H1 (cell line): ENCODE measurements around the gene HS3ST5. TPM values are rescaled to one million over a fixed set of nuclear protein-coding genes. Genes with fewer than 3 reads are reported as not detected.

Source experiments
- CTCF ChIA-PET: fragments of 300-600 bp; sonication (Branson Sonifier 250); formaldehyde crosslinking; loops from one replicate; lab custom pipeline; 2021; ENCODE audit not compliant: partially characterized antibody; lab: Charles Lee
- POLR2A ChIA-PET: fragments of 300-600 bp; sonication (Branson Sonifier 250); formaldehyde crosslinking; loops from one replicate; lab custom pipeline; 2021; ENCODE audit warnings: inconsistent platforms; ENCODE audit not compliant: partially characterized antibody; lab: Charles Lee
- DNase-seq, 2 experiments: peaks; one replicate each; pipeline versions ENCODE4 v3.0.0 to v3.0.0-alpha.2; 2010 to 2022; ENCODE audit warnings: low spot score in 2 of 2, low read depth in 1 of 2, mixed read lengths in 1 of 2
- FAIRE-seq: peaks from 2 replicates; lab custom pipeline; 2011; peaks lifted over from hg19 to GRCh38; lab: Jason Lieb, UNC
- H2AFZ ChIP-seq: 2 replicates; pipeline ENCODE4 v1.8.1; 2012; ENCODE audit warnings: low read length, inconsistent platforms
- H2AK5ac ChIP-seq: 2 replicates; pipeline ENCODE4 v1.6.1; 2013; ENCODE audit warnings: low read depth, low read length
- H2BK120ac ChIP-seq: replicated peaks from 2 replicates; pipeline ENCODE3; 2013; ENCODE audit warnings: low read depth, low read length, inconsistent platforms
- H2BK12ac ChIP-seq: 2 replicates; pipeline ENCODE4 v1.6.1; 2013; ENCODE audit warnings: low read depth, low read length
- H2BK15ac ChIP-seq: 2 replicates; pipeline ENCODE4 v1.6.1; 2013; ENCODE audit warnings: low read length
- H2BK20ac ChIP-seq: 2 replicates; pipeline ENCODE4 v1.6.1; 2013; ENCODE audit warnings: low read length
- H2BK5ac ChIP-seq: 2 replicates; pipeline ENCODE4 v1.6.1; 2013; ENCODE audit warnings: low read depth, low read length
- H3K14ac ChIP-seq: 2 replicates; pipeline ENCODE4 v1.6.1; 2013; ENCODE audit warnings: inconsistent platforms; ENCODE audit not compliant: insufficient read length
- H3K18ac ChIP-seq: 2 replicates; pipeline ENCODE4 v1.6.1; 2013; ENCODE audit warnings: low read length; ENCODE audit errors: extremely low read depth
- H3K23ac ChIP-seq: 2 replicates; pipeline ENCODE4 v1.6.1; 2013; ENCODE audit warnings: inconsistent platforms; ENCODE audit not compliant: insufficient read length
- H3K23me2 ChIP-seq: 2 replicates; pipeline ENCODE4 v1.6.1; 2013; ENCODE audit warnings: low read depth, low read length
- H3K27ac ChIP-seq: 2 replicates; pipeline ENCODE4 v1.6.1; 2011; ENCODE audit warnings: low read depth, low read length, inconsistent platforms
- H3K27me3 ChIP-seq, 4 experiments: replicated peaks in 1 of 4; 1 replicate in 1 of 4; 2 replicates in 3 of 4; pipeline versions ENCODE4 v1.6.1 to v1.8.1; 2011 to 2013; ENCODE audit warnings: low read length in 3 of 4, mild to moderate bottlenecking in 3 of 4, inconsistent platforms in 2 of 4, mixed read lengths in 2 of 4, moderate library complexity in 1 of 4; ENCODE audit not compliant: control insufficient read depth in 3 of 4, insufficient read depth in 3 of 4; ENCODE audit errors: extremely low read depth in 1 of 4
- H3K36me3 ChIP-seq, 4 experiments: 2 replicates each; pipeline versions ENCODE4 v1.6.1 to v1.8.1; 2011 to 2013; ENCODE audit warnings: mild to moderate bottlenecking in 4 of 4, low read length in 3 of 4, moderate library complexity in 2 of 4, control low read depth in 1 of 4, inconsistent platforms in 1 of 4; ENCODE audit not compliant: insufficient read depth in 4 of 4, control insufficient read depth in 2 of 4
- H3K4ac ChIP-seq: replicated peaks from 2 replicates; pipeline ENCODE3; 2013; ENCODE audit warnings: low read length, low read depth, mixed read lengths, inconsistent platforms; ENCODE audit not compliant: insufficient read length
- H3K4me1 ChIP-seq, 4 experiments: replicated peaks in 1 of 4; 1 replicate in 1 of 4; 2 replicates in 3 of 4; pipeline versions ENCODE4 v1.6.1 to v1.8.1; 2011 to 2013; ENCODE audit warnings: low read length in 3 of 4, inconsistent platforms in 2 of 4, mixed read lengths in 1 of 4; ENCODE audit not compliant: insufficient read depth in 4 of 4, control insufficient read depth in 3 of 4
- H3K4me2 ChIP-seq, 2 experiments: 2 replicates each; pipeline versions ENCODE4 v1.6.1 to v1.8.1; 2011 to 2013; ENCODE audit warnings: low read depth in 2 of 2, low read length in 2 of 2, control low read depth in 1 of 2, inconsistent platforms in 1 of 2, mild to moderate bottlenecking in 1 of 2; ENCODE audit not compliant: insufficient read depth in 1 of 2
- H3K4me3 ChIP-seq, 4 experiments: fragments of 200-600, 300-600 bp in 1 of 4; sonication (generic), shearing (Covaris generic), sonication (Bioruptor Twin) in 1 of 4; 2 replicates each; pipeline versions ENCODE4 v1.5.1 to v1.8.1; 2011 to 2016; ENCODE audit warnings: low read length in 4 of 4, low read depth in 3 of 4, control low read depth in 2 of 4, inconsistent platforms in 2 of 4, mild to moderate bottlenecking in 2 of 4, mixed read lengths in 1 of 4, moderate library complexity in 1 of 4; ENCODE audit not compliant: insufficient read depth in 2 of 4; ENCODE audit errors: extremely low read depth in 1 of 4
- H3K56ac ChIP-seq: replicated peaks from 2 replicates; pipeline ENCODE3; 2013; ENCODE audit warnings: low read depth, mild to moderate bottlenecking, mixed read lengths, low read length, inconsistent platforms; ENCODE audit not compliant: insufficient read length
- H3K79me1 ChIP-seq: 2 replicates; pipeline ENCODE4 v1.6.1; 2013; ENCODE audit warnings: low read depth, low read length, control low read depth
- H3K79me2 ChIP-seq, 2 experiments: 2 replicates each; pipeline versions ENCODE4 v1.6.1 to v1.8.1; 2012 to 2013; ENCODE audit warnings: low read length in 2 of 2, mild to moderate bottlenecking in 2 of 2, inconsistent platforms in 1 of 2; ENCODE audit not compliant: insufficient read depth in 2 of 2, control insufficient read depth in 1 of 2
- H3K9ac ChIP-seq, 4 experiments: replicated peaks in 1 of 4; 1 replicate in 1 of 4; 2 replicates in 3 of 4; pipeline versions ENCODE4 v1.6.1 to v1.8.1; 2011 to 2013; ENCODE audit warnings: low read depth in 3 of 4, low read length in 3 of 4, control low read depth in 2 of 4, mild to moderate bottlenecking in 2 of 4, moderate library complexity in 2 of 4, inconsistent platforms in 1 of 4; ENCODE audit errors: extremely low read depth in 1 of 4
- H3K9me3 ChIP-seq, 2 experiments: 2 replicates each; pipeline versions ENCODE4 v1.6.1 to v1.8.1; 2012 to 2013; ENCODE audit warnings: mild to moderate bottlenecking in 2 of 2, moderate library complexity in 2 of 2, control low read depth in 1 of 2, inconsistent platforms in 1 of 2, low read depth in 1 of 2, low read length in 1 of 2, mixed read lengths in 1 of 2; ENCODE audit not compliant: insufficient read depth in 2 of 2
- H4K20me1 ChIP-seq, 2 experiments: replicated peaks in 1 of 2; 2 replicates each; pipeline versions ENCODE3 to v1.8.1; 2011 to 2013; ENCODE audit warnings: inconsistent platforms in 2 of 2, low read length in 2 of 2, mild to moderate bottlenecking in 1 of 2; ENCODE audit not compliant: insufficient read depth in 2 of 2, control insufficient read depth in 1 of 2
- H4K5ac ChIP-seq: 2 replicates; pipeline ENCODE4 v1.6.1; 2013; ENCODE audit warnings: low read length, low read depth, mixed read lengths, inconsistent platforms; ENCODE audit not compliant: insufficient read length
- H4K8ac ChIP-seq: 2 replicates; pipeline ENCODE4 v1.8.0; 2013; ENCODE audit warnings: mild to moderate bottlenecking, moderate library complexity, low read length, inconsistent platforms; ENCODE audit not compliant: insufficient read depth; ENCODE audit errors: extremely low read depth
- H4K91ac ChIP-seq: replicated peaks from 2 replicates; pipeline ENCODE3; 2013; ENCODE audit warnings: low read length, mixed read lengths, inconsistent platforms; ENCODE audit not compliant: insufficient read length
- JUN ChIP-seq: IDR thresholded peaks from 2 replicates; pipeline ENCODE4 v1.6.1; 2011; ENCODE audit warnings: low read depth, mild to moderate bottlenecking, improper control_type of control experiment, low read length
- WGBS, 2 experiments: shearing (Covaris generic) in 1 of 2; methylation state at CpG; one replicate each; pipeline versions ENCODE4 v1.1.6 to v1.1.7; 2013 to 2015; ENCODE audit warnings: low lambda C conversion rate in 2 of 2, mixed read lengths in 2 of 2, inconsistent platforms in 1 of 2, low coverage in 1 of 2, missing lambda C conversion rate in 1 of 2; ENCODE audit not compliant: insufficient replicate concordance in 2 of 2, insufficient coverage in 1 of 2, insufficient read length in 1 of 2; ENCODE audit errors: extremely low coverage in 1 of 2, missing lambda C conversion rate in 1 of 2; 5-methylcytosine and 5-hydroxymethylcytosine counted together
- polyA plus RNA-seq, 7 experiments: library from polyadenylated mRNA; depleted of rRNA in 3 of 7; stranded (reverse) in 5 of 7; unstranded in 2 of 7; fragments of >200 nt in 5 of 7; fragments of 200-250 nt in 2 of 7; gene quantifications; 1 replicate in 5 of 7; 2 replicates in 1 of 7; 4 replicates in 1 of 7; pipeline versions ENCODE4 v1.2.1 to v1.2.3, GENCODE V29; 2011 to 2013; ENCODE audit warnings: missing spikeins in 2 of 7, mixed read lengths in 2 of 7
- total RNA-seq: library from RNA; stranded (reverse); fragmentation: NEBNext Ultra II Directional; extraction: Animal tissue kit (Norgen Biotek cat#: 25700); gene quantifications from 2 replicates; pipeline ENCODE4 v1.2.1, GENCODE V29; 2021
- TF ChIP-seq, protein P1 (sequence below): IDR thresholded peaks from 2 replicates; pipeline ENCODE4 v1.6.1; 2012; ENCODE audit warnings: inconsistent platforms

The HS3ST5 gene
- total and polyA plus RNA-seq, 2 of the 8 experiments (the other 6 are each of a cell fraction or from before 2014, with no cell fraction given): 1.2 to 9.9 TPM

- Histone ChIP-seq H3K79me1 (no peaks in the 10 kb centered on the region), H3K4ac (no peak overlapping the region), H3K27ac (no peak overlapping the region), H3K4me2 (no peak overlapping the region), H4K91ac (no peak overlapping the region), H3K36me3 (no peaks in the 10 kb centered on the region), H2BK5ac (no peak overlapping the region), H3K23me2 (no peaks in the 10 kb centered on the region), H3K56ac (no peak overlapping the region), H3K23ac (no peak overlapping the region), H3K18ac (no peak overlapping the region; the same call in 1 of the 2 replicates), H2AFZ (no peak overlapping the region), H4K5ac (no peak overlapping the region), H3K79me2 (peaks cover 0 to 7% of the 10 kb centered on the region in 2 experiments; a peak in 2 of 4 replicates), H2AK5ac (no peak overlapping the region), H2BK15ac (no peak overlapping the region), H3K4me1 (peaks cover 0 to 22% (median 16%) of the 10 kb centered on the region in 4 experiments; a peak in 4 of 7 replicates), H4K8ac (no peak overlapping the region), H3K9me3 (no peaks in the 10 kb centered on the region), H2BK20ac (no peak overlapping the region), H2BK120ac (no peak overlapping the region), H3K27me3 (peaks cover 0 to 1% (median 0%) of the 10 kb centered on the region in 4 experiments; a peak in 1 of 7 replicates), H3K14ac (no peak overlapping the region), H3K4me3 (no peak overlapping the region), H4K20me1 (no peaks in the 10 kb centered on the region), H2BK12ac (no peak overlapping the region), H3K9ac (no peak overlapping the region)
- FAIRE-seq (no peak), DNase-seq (no peak)
- POLR2A ChIA-PET: no interaction called here
- CTCF ChIA-PET: interaction anchor here (0.8 to 1.7 kb wide), 4 partner anchors 24 to 227 kb away, joined by 3 to 6 read pairs (median 3); no protein-coding TSS in a partner anchor
- WGBS, 2 experiments: 91% methylated on average over 1 of the region's 1 CpG; no CpG with 5 or more reads in 1 of the 2 experiments
- TF ChIP-seq, protein P1, sequence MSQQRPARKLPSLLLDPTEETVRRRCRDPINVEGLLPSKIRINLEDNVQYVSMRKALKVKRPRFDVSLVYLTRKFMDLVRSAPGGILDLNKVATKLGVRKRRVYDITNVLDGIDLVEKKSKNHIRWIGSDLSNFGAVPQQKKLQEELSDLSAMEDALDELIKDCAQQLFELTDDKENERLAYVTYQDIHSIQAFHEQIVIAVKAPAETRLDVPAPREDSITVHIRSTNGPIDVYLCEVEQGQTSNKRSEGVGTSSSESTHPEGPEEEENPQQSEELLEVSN: no peak
- TF ChIP-seq JUN: no peak
Measured at GRCh38 chr6:114195027-114195365, 147.8 kb downstream of the HS3ST5 start.
